ENCODE results near the gene RAB24.

DNA sequence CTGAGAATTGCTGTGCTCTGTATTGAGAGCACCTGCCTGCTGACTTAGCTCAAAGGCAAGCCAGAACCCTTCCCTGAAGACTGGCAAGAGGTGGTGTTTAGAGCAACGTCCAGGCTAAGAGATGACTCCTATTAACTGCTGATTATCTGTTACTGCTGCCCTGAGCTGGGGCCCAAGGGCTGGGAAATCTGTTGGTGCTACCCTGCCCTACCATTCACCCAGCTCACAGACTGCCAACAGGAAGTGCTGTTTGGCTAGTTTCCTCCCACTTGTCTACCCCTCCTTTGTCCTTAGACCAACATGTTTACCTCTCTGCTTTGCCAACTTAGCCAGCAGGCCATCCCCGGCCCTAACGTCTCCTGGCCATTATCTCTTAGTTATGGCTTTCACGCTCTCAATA is 6.9 kb downstream of the RAB24 start:
- TF ChIP-seq CTCF (conservative IDR thresholded peaks at IDR 0.05; ENCODE audit: low read depth, low read length) (no peak), POLR2A (IDR thresholded peaks at IDR 0.05; ENCODE audit: low read depth, low read length) (no peak), MAFK (IDR thresholded peaks at IDR 0.05; ENCODE audit: low read depth, low read length) (no peak), MXI1 (IDR thresholded peaks at IDR 0.05; ENCODE audit: borderline replicate concordance, low read depth, low read length) (no peak), SMC3 (IDR thresholded peaks at IDR 0.05; ENCODE audit: low read depth, low read length) (no peak), NFE2L2 (IDR thresholded peaks at IDR 0.05; ENCODE audit: low read depth, low read length) (no peak), RAD21 (IDR thresholded peaks at IDR 0.05; ENCODE audit: low read length) (no peak)
- TF ChIP-seq, protein P1, sequence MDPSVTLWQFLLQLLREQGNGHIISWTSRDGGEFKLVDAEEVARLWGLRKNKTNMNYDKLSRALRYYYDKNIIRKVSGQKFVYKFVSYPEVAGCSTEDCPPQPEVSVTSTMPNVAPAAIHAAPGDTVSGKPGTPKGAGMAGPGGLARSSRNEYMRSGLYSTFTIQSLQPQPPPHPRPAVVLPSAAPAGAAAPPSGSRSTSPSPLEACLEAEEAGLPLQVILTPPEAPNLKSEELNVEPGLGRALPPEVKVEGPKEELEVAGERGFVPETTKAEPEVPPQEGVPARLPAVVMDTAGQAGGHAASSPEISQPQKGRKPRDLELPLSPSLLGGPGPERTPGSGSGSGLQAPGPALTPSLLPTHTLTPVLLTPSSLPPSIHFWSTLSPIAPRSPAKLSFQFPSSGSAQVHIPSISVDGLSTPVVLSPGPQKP (IDR thresholded peaks at IDR 0.05; ENCODE audit: borderline replicate concordance, low read depth, low read length), result no peak
